HepG2 (cell line): ENCODE measurements around the gene SLBP. TPM values are rescaled to one million over a fixed set of nuclear protein-coding genes. Genes with fewer than 3 reads are reported as not detected.

Source experiments
- BCL6 ChIP-seq: IDR thresholded peaks from 2 replicates; pipeline ENCODE4 v1.6.1; 2016; ENCODE audit warnings: missing genetic modification reagents, missing compliant biosample characterization
- CBFB ChIP-seq: sonication (generic); formaldehyde crosslinking; IDR thresholded peaks from 2 replicates; pipeline ENCODE4 v1.4.0; 2020; ENCODE audit warnings: missing genetic modification reagents
- ERF ChIP-seq: IDR thresholded peaks from 2 replicates; pipeline ENCODE4 v1.6.1; 2018; ENCODE audit warnings: missing biosample characterization, missing genetic modification reagents
- FOXM1 ChIP-seq: sonication (generic); formaldehyde crosslinking; IDR thresholded peaks from 2 replicates; pipeline ENCODE4 v1.5.0; 2020; ENCODE audit warnings: missing genetic modification reagents
- GABPB1 ChIP-seq: IDR thresholded peaks from 2 replicates; pipeline ENCODE4 v1.6.1; 2016; ENCODE audit warnings: mild to moderate bottlenecking, missing genetic modification reagents, moderate library complexity, missing compliant biosample characterization
- HNF4G ChIP-seq, 2 experiments: sonication (generic) in 1 of 2; formaldehyde crosslinking in 1 of 2; IDR thresholded peaks; 2 replicates each; pipeline versions ENCODE4 v1.4.0 to v1.6.1; 2011 to 2020; ENCODE audit warnings: borderline replicate concordance in 2 of 2, low read depth in 2 of 2, mild to moderate bottlenecking in 2 of 2, low read length in 1 of 2, missing genetic modification reagents in 1 of 2, moderate library complexity in 1 of 2
- HNRNPUL1 ChIP-seq: fragments of 200-400 bp; formaldehyde crosslinking; IDR thresholded peaks from 2 replicates; pipeline ENCODE4 v1.6.1; 2017; ENCODE audit warnings: low read depth, mild to moderate bottlenecking, low read length, moderate library complexity
- IKZF1 ChIP-seq: fragments of 450-650 bp; IDR thresholded peaks from 2 replicates; pipeline ENCODE4 v1.7.1; 2016
- JUN ChIP-seq: sonication (generic); formaldehyde crosslinking; IDR thresholded peaks from 2 replicates; pipeline ENCODE4 v1.4.0; 2020; ENCODE audit warnings: mild to moderate bottlenecking, missing genetic modification reagents
- MAZ ChIP-seq, 2 experiments: sonication (generic) in 1 of 2; formaldehyde crosslinking in 1 of 2; IDR thresholded peaks; 2 replicates each; pipeline versions ENCODE4 v1.5.0 to v1.6.1; 2012 to 2020; ENCODE audit warnings: low read depth in 2 of 2, mild to moderate bottlenecking in 2 of 2, borderline replicate concordance in 1 of 2, improper control_type of control experiment in 1 of 2, low read length in 1 of 2, missing genetic modification reagents in 1 of 2, moderate library complexity in 1 of 2
- MEF2D ChIP-seq: sonication (generic); formaldehyde crosslinking; IDR thresholded peaks from 2 replicates; pipeline ENCODE4 v1.5.1; 2020; ENCODE audit warnings: mild to moderate bottlenecking, missing genetic modification reagents
- MTA1 ChIP-seq: sonication (generic); formaldehyde crosslinking; IDR thresholded peaks from 2 replicates; pipeline ENCODE4 v1.4.0; 2020; ENCODE audit warnings: missing genetic modification reagents, mild to moderate bottlenecking, borderline replicate concordance
- NFYB ChIP-seq: sonication (generic); formaldehyde crosslinking; IDR thresholded peaks from 2 replicates; pipeline ENCODE4 v1.4.0; 2020; ENCODE audit warnings: missing genetic modification reagents
- NR3C1 ChIP-seq: sonication (generic); formaldehyde crosslinking; IDR thresholded peaks from 2 replicates; pipeline ENCODE4 v1.4.0; 2020; ENCODE audit warnings: missing genetic modification reagents
- PCBP1 ChIP-seq: fragments of 200-400 bp; formaldehyde crosslinking; IDR thresholded peaks from 2 replicates; pipeline ENCODE4 v1.6.1; 2017; ENCODE audit warnings: mild to moderate bottlenecking, low read depth, low read length, borderline replicate concordance
- POLR2G ChIP-seq: fragments of 200-400 bp; formaldehyde crosslinking; IDR thresholded peaks from 2 replicates; pipeline ENCODE4 v1.6.1; 2018; ENCODE audit warnings: mild to moderate bottlenecking, low read depth, low read length, moderate library complexity
- ZMYM4 ChIP-seq: sonication (generic); formaldehyde crosslinking; IDR thresholded peaks from 2 replicates; pipeline ENCODE4 v1.8.1; 2023; ENCODE audit warnings: mild to moderate bottlenecking, missing genetic modification reagents
- ZNF180 ChIP-seq: sonication (generic); formaldehyde crosslinking; IDR thresholded peaks from 2 replicates; pipeline ENCODE4 v1.4.0; 2020; ENCODE audit warnings: low read depth, missing genetic modification reagents, borderline replicate concordance
- ZNF20 ChIP-seq: sonication (generic); formaldehyde crosslinking; IDR thresholded peaks from 2 replicates; pipeline ENCODE4 v1.4.0; 2020; ENCODE audit warnings: mild to moderate bottlenecking, moderate library complexity, missing genetic modification reagents
- ZNF282 ChIP-seq: fragments of 450-650 bp; IDR thresholded peaks from 2 replicates; pipeline ENCODE4 v1.6.1; 2018; ENCODE audit not compliant: partially characterized antibody
- ZNF30 ChIP-seq: sonication (generic); formaldehyde crosslinking; IDR thresholded peaks from 2 replicates; pipeline ENCODE4 v1.5.0; 2020; ENCODE audit warnings: mild to moderate bottlenecking, missing genetic modification reagents
- ZNF354B ChIP-seq: sonication (generic); formaldehyde crosslinking; IDR thresholded peaks from 2 replicates; pipeline ENCODE4 v1.8.0; 2022; ENCODE audit warnings: mild to moderate bottlenecking, missing genetic modification reagents
- ZSCAN31 ChIP-seq: sonication (generic); formaldehyde crosslinking; IDR thresholded peaks from 2 replicates; pipeline ENCODE4 v1.5.0; 2020; ENCODE audit warnings: low read depth, mild to moderate bottlenecking, missing genetic modification reagents
- polyA plus RNA-seq, 8 experiments: library from polyadenylated mRNA; depleted of rRNA in 3 of 8; stranded (reverse) in 7 of 8; unstranded in 1 of 8; fragments of >200 nt; fragmentation: Illumina TruSeq in 4 of 8; extraction: Trizol in 4 of 8; gene quantifications; 2 replicates each; pipeline versions ENCODE4 v1.2.1 to v1.2.3, GENCODE V29; 2011 to 2016; ENCODE audit warnings: low read depth in 4 of 8, missing spikeins in 1 of 8, mixed read lengths in 1 of 8; ENCODE audit not compliant: insufficient read depth in 1 of 8
- total RNA-seq, 5 experiments: library from RNA; depleted of rRNA; stranded (reverse); fragments of >200 nt; fragmentation: Illumina TruSeq; extraction: Trizol; gene quantifications; 2 replicates each; pipeline ENCODE4 v1.2.3, GENCODE V29; 2016; ENCODE audit warnings: low read depth in 1 of 5
- TF ChIP-seq, protein P1 (sequence below): sonication (generic); formaldehyde crosslinking; IDR thresholded peaks from 2 replicates; pipeline ENCODE4 v1.5.0; 2020; ENCODE audit warnings: mild to moderate bottlenecking, missing genetic modification reagents
- TF ChIP-seq, protein P2 (sequence below): sonication (generic); formaldehyde crosslinking; IDR thresholded peaks from 2 replicates; pipeline ENCODE4 v1.8.1; 2022; ENCODE audit warnings: mild to moderate bottlenecking, missing genetic modification reagents
- TF ChIP-seq, protein P3 (sequence below): sonication (generic); formaldehyde crosslinking; IDR thresholded peaks from 2 replicates; pipeline ENCODE4 v1.9.0; 2021; ENCODE audit warnings: missing genetic modification reagents, mild to moderate bottlenecking, borderline replicate concordance

The SLBP gene
- total and polyA plus RNA-seq, 2 of the 13 experiments (the other 11 are each of a cell fraction or from before 2014, with no cell fraction given): 43.9 to 104 TPM

DNA sequence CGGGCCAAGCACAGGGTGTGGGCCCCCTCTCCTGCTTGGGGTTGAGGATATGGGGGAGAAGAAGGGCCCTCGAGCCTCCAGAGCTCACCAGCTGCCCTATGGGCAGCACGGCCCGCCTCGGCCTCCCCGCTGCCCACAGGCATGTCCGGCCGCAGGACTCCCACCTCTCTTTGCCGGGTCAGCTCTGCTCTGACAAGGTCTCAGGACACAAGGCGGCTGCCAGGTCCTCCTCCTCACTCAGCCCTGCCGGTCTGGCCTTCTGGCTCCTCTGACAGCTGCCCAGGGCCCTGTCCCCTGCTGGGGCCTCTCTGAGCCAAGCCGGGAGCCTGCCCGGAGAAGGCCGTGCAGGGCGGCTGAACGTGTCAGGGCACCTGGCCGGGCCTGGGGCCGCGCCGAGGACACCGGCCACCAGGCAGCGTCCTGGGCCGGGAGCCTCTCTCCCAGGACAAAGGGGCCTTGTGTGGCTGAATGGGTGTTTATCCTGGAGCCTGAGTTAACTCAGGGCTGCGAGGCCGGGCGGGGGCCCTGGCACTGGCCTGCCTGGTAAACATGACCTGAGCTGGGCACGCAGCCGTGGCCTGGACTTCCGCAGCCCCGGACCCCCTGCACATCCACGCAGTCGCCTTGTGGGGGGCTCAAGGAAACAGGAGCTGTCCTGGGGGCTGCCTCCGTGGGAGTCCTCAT, 34.9 kb upstream of the SLBP start (continued):
- TF ChIP-seq, protein P1, sequence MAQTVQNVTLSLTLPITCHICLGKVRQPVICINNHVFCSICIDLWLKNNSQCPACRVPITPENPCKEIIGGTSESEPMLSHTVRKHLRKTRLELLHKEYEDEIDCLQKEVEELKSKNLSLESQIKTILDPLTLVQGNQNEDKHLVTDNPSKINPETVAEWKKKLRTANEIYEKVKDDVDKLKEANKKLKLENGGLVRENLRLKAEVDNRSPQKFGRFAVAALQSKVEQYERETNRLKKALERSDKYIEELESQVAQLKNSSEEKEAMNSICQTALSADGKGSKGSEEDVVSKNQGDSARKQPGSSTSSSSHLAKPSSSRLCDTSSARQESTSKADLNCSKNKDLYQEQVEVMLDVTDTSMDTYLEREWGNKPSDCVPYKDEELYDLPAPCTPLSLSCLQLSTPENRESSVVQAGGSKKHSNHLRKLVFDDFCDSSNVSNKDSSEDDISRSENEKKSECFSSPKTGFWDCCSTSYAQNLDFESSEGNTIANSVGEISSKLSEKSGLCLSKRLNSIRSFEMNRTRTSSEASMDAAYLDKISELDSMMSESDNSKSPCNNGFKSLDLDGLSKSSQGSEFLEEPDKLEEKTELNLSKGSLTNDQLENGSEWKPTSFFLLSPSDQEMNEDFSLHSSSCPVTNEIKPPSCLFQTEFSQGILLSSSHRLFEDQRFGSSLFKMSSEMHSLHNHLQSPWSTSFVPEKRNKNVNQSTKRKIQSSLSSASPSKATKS (CRISPR knock-in tag): no peak; the same call in 1 of the 2 replicates
- TF ChIP-seq POLR2G (peak; percentile 75), NFYB (no peak), GABPB1 (CRISPR knock-in tag) (peak; percentile 65; the same call in 1 of the 2 replicates), NR3C1 (CRISPR knock-in tag) (no peak), ZNF354B (CRISPR knock-in tag) (no peak), PCBP1 (no peak), JUN (CRISPR knock-in tag) (no peak), ZNF282 (no peak), HNRNPUL1 (no peak; the same call in 1 of the 2 replicates), MEF2D (CRISPR knock-in tag) (0 out of 2 replicates have a peak, but pooled peaks have one; percentile 35), BCL6 (CRISPR knock-in tag) (peak; percentile 56), MTA1 (peak; percentile 50; the same call in 1 of the 2 replicates), ZNF180 (CRISPR knock-in tag) (0 out of 2 replicates have a peak, but pooled peaks have one; percentile 43), ZSCAN31 (CRISPR knock-in tag) (peak; percentile 90; the same call in 1 of the 2 replicates), FOXM1 (no peak; the same call in 1 of the 2 replicates), ZNF20 (CRISPR knock-in tag) (no peak), ZNF30 (CRISPR knock-in tag) (no peak), ZMYM4 (no peak; the same call in none of the 2 replicates), HNF4G (IDR thresholded peaks at IDR 0.05; ENCODE audit: borderline replicate concordance, low read depth, low read length) (no peak), HNF4G (CRISPR knock-in tag; IDR thresholded peaks at IDR 0.05; ENCODE audit: borderline replicate concordance, low read depth) (peak; percentile 71; the same call in 1 of the 2 replicates), CBFB (CRISPR knock-in tag) (no peak), ERF (no peak; the same call in none of the 2 replicates), MAZ (IDR thresholded peaks at IDR 0.05; ENCODE audit: borderline replicate concordance, low read depth, low read length) (no peak), MAZ (CRISPR knock-in tag; IDR thresholded peaks at IDR 0.05; ENCODE audit: low read depth) (peak; percentile 82; the same call in 1 of the 2 replicates), IKZF1 (no peak)
- TF ChIP-seq, protein P2, sequence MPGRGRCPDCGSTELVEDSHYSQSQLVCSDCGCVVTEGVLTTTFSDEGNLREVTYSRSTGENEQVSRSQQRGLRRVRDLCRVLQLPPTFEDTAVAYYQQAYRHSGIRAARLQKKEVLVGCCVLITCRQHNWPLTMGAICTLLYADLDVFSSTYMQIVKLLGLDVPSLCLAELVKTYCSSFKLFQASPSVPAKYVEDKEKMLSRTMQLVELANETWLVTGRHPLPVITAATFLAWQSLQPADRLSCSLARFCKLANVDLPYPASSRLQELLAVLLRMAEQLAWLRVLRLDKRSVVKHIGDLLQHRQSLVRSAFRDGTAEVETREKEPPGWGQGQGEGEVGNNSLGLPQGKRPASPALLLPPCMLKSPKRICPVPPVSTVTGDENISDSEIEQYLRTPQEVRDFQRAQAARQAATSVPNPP (CRISPR knock-in tag): peak; percentile 51; the same call in 1 of the 2 replicates
- TF ChIP-seq, protein P3, sequence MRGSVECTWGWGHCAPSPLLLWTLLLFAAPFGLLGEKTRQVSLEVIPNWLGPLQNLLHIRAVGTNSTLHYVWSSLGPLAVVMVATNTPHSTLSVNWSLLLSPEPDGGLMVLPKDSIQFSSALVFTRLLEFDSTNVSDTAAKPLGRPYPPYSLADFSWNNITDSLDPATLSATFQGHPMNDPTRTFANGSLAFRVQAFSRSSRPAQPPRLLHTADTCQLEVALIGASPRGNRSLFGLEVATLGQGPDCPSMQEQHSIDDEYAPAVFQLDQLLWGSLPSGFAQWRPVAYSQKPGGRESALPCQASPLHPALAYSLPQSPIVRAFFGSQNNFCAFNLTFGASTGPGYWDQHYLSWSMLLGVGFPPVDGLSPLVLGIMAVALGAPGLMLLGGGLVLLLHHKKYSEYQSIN (CRISPR knock-in tag): no peak
